ENCODE measurements around the gene LNX1. TPM values are rescaled to one million over a fixed set of nuclear protein-coding genes. Genes with fewer than 3 reads are reported as not detected.

Gene LNX1
- total RNA-seq, 4 donors from 2014 or later = 0.29 to 12.9 (median 8.8) TPM

- Histone ChIP-seq H3K4me3 (no peak overlapping the region), H3K27me3 (no peaks in the 10 kb centered on the region), H3K4me1 (peaks cover 0 to 3% of the 10 kb centered on the region in 2 donors), H3K9me3 (no peaks in the 10 kb centered on the region), H3K27ac (no peak overlapping the region), H3K36me3 (no peaks in the 10 kb centered on the region)
- DNase-seq = no peak
- intact Hi-C loops (cut with DNase I; ENCODE audit: low total_unique reads) = no loop called here
- TF ChIP-seq CTCF (IDR thresholded peaks at IDR 0.05) (no peak), POLR2A (IDR thresholded peaks at IDR 0.05) (no peak)
Observed at GRCh38 chr4:53483250-53483649, 108.0 kb downstream of the LNX1 start.

- no peak for DNase-seq
- intact Hi-C loops (cut with DNase I; ENCODE audit: low total_unique reads) = no loop called here
- Histone ChIP-seq H3K36me3 (no peaks in the 10 kb centered on the region), H3K27ac (no peak overlapping the region), H3K9me3 (no peaks in the 10 kb centered on the region), H3K27me3 (no peaks in the 10 kb centered on the region), H3K4me1 (peaks cover 0 to 3% of the 10 kb centered on the region in 2 donors), H3K4me3 (no peak overlapping the region)
- no peak for TF ChIP-seq POLR2A (IDR thresholded peaks at IDR 0.05)
- no peak for TF ChIP-seq CTCF (IDR thresholded peaks at IDR 0.05)
Observed at GRCh38 chr4:53481586-53481985, 109.7 kb downstream of the LNX1 start.

GRCh38 chr4:53480909-53481308, 110.4 kb downstream of the LNX1 start:
- Histone ChIP-seq H3K36me3 (no peaks in the 10 kb centered on the region), H3K4me3 (no peak overlapping the region), H3K9me3 (no peaks in the 10 kb centered on the region), H3K4me1 (peaks cover 0 to 3% of the 10 kb centered on the region in 2 donors), H3K27me3 (no peaks in the 10 kb centered on the region), H3K27ac (no peak overlapping the region)
- intact Hi-C loops (cut with DNase I; ENCODE audit: low total_unique reads) = no loop called here
- no peak for DNase-seq
- TF ChIP-seq CTCF (IDR thresholded peaks at IDR 0.05) (no peak), POLR2A (IDR thresholded peaks at IDR 0.05) (no peak)

- Histone ChIP-seq H3K27me3 (no peaks in the 10 kb centered on the region), H3K9me3 (no peaks in the 10 kb centered on the region), H3K36me3 (no peaks in the 10 kb centered on the region), H3K4me1 (no peaks in the 10 kb centered on the region), H3K27ac (no peak overlapping the region), H3K4me3 (no peak overlapping the region)
- no peak for TF ChIP-seq POLR2A (IDR thresholded peaks at IDR 0.05)
- no peak for TF ChIP-seq CTCF (IDR thresholded peaks at IDR 0.05)
- DNase-seq = no peak
- intact Hi-C loops (cut with DNase I; ENCODE audit: low total_unique reads) = no loop called here
Observed at GRCh38 chr4:53479736-53480525, 111.4 kb downstream of the LNX1 start.

GRCh38 chr4:53478671-53479456, 112.4 kb downstream of the LNX1 start:
- Histone ChIP-seq H3K36me3 (no peaks in the 10 kb centered on the region), H3K4me3 (no peak overlapping the region), H3K27me3 (no peaks in the 10 kb centered on the region), H3K9me3 (no peaks in the 10 kb centered on the region), H3K4me1 (no peaks in the 10 kb centered on the region), H3K27ac (no peak overlapping the region)
- intact Hi-C loops (cut with DNase I; ENCODE audit: low total_unique reads) = no loop called here
- TF ChIP-seq POLR2A (IDR thresholded peaks at IDR 0.05) (no peak), CTCF (IDR thresholded peaks at IDR 0.05) (no peak)
- no peak for DNase-seq
